Activated naive CD8-positive, alpha-beta T cell treated with anti-CD3 and anti-CD28 coated beads, Interleukin-2, amount 10 ng/mL, durations not matched to agents 7 days and 5 days (primary cell): ENCODE results near the gene RPL13. TPM values are rescaled to one million over a fixed set of nuclear protein-coding genes. Genes with fewer than 3 reads are reported as not detected.

ENCODE experiments used
- ATAC-seq: fragments of 150-1000 bp; cut with Tn5 transposase; one replicate; pipeline ENCODE4 v1.10.0; 2021; ENCODE audit warnings: low read depth, moderate library complexity
- POLR2A ChIA-PET: fragments of 350-600 bp; sonication (Branson Sonifier 250); formaldehyde crosslinking; loops from one replicate; lab custom pipeline; 2021; ENCODE audit warnings: antibody characterized with exemption; lab: Charles Lee
- DNase-seq: peaks from one replicate; pipeline ENCODE4 v3.0.0; 2021
- H3K27ac Mint-ChIP-seq: one replicate; pipeline ENCODE4 v1.8.0; 2022; ENCODE audit warnings: mild to moderate bottlenecking, mixed read lengths
- H3K27me3 Mint-ChIP-seq: one replicate; pipeline ENCODE4 v1.8.0; 2022; ENCODE audit warnings: mild to moderate bottlenecking, moderate library complexity, mixed read lengths
- H3K36me3 Mint-ChIP-seq: one replicate; pipeline ENCODE4 v1.8.0; 2021; ENCODE audit warnings: mild to moderate bottlenecking, mixed read lengths
- H3K4me1 Mint-ChIP-seq: one replicate; pipeline ENCODE4 v1.8.0; 2021; ENCODE audit warnings: mixed read lengths
- H3K4me3 Mint-ChIP-seq: one replicate; pipeline ENCODE4 v1.8.0; 2022; ENCODE audit warnings: mild to moderate bottlenecking, moderate library complexity, mixed read lengths
- H3K9me3 Mint-ChIP-seq: one replicate; pipeline ENCODE4 v1.8.0; 2021; ENCODE audit warnings: mixed read lengths
- total RNA-seq, 2 experiments: library from RNA; stranded (reverse); gene quantifications; one replicate each; pipeline ENCODE4 v1.2.3, GENCODE V29; 2021

RPL13 gene
- total RNA-seq, 2 experiments from 2014 or later: 2,631 to 2,711 TPM

DNA sequence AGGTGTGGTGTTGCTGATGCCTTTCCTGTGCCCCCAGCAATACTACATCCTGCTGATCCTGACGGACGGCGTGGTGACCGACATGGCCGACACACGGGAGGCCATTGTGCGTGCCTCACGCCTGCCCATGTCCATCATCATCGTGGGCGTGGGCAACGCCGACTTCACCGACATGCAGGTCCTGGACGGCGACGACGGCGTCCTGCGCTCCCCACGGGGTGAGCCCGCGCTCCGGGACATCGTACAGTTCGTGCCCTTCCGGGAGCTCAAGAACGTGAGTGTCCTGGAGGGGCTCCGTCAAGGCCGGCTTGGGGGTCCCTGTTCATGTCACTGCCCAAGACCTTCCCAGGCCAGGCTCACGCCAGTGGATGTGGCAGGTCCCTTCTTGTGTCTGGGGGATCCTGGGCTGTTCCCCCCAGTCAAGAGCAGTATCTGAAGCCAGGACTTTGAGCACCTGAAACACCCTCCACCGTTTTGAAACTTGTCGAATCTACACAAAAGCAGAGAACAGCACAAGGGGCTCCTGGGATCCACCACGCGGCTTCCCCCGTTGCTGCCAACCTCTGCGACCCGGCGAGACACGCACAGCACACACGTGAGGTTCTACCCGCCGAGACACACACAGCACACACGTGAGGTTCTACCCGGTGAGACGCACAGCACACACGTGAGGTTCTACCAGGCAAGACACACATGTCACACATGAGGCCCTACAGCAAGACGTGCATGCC lies 35.0 kb downstream of the RPL13 start:
- ATAC-seq (no peak), DNase-seq (no peak)
- peaks cover 8% of the 10 kb centered on the region for H3K4me1 Mint-ChIP-seq
- H3K27me3 Mint-ChIP-seq: no peaks in the 10 kb centered on the region
- H3K9me3 Mint-ChIP-seq: no peaks in the 10 kb centered on the region
- no peaks in the 10 kb centered on the region for H3K36me3 Mint-ChIP-seq
- POLR2A ChIA-PET: no interaction called here
- no peak overlapping the region for H3K27ac Mint-ChIP-seq
- no peak overlapping the region for H3K4me3 Mint-ChIP-seq

GRCh38 chr16:89596061-89596689 lies 35.7 kb downstream of the RPL13 start:
- Mint-ChIP-seq H3K27ac (no peak overlapping the region), H3K36me3 (no peaks in the 10 kb centered on the region), H3K27me3 (no peaks in the 10 kb centered on the region), H3K4me3 (no peak overlapping the region), H3K9me3 (no peaks in the 10 kb centered on the region), H3K4me1 (peaks cover 8% of the 10 kb centered on the region)
- DNase-seq (no peak), ATAC-seq (no peak)
- POLR2A ChIA-PET: no interaction called here

DNA sequence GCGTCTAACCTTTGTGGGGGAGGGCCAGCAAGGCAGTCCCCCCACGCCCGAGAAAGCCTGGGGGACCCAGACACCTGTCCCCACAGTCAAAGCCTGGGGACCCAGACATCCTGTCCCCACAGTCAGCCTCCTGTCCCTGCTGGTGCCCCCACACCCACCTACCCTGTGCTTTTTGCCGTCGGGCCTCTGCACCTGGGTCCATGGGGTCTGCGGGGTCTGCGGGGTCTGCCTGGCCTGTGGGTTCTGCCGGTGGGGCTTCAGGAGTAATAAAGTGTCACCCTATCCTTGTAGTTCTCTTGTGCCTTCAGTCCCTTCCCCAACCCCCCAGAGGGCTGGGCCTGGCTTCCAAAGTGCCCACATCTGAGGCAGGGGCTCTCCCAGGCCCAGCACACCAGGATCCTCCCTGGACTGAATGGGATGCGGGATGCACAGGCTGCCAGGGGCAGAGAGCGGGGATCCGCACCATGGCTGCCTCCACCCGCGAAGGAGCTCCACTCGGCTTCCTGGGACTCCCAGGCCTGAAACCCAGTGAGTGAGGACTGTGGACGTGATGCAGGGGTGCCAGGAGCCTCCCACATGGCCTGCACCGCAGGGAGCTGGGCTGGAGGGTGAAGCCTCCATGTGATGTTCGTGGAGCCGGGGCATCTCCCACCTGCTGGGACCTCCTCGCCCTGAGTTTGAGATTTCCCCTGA lies 36.6 kb downstream of the RPL13 start:
- DNase-seq: no peak
- no peak for ATAC-seq
- no peaks in the 10 kb centered on the region for H3K36me3 Mint-ChIP-seq
- POLR2A ChIA-PET: no interaction called here
- peaks cover 8% of the 10 kb centered on the region for H3K4me1 Mint-ChIP-seq
- H3K27ac Mint-ChIP-seq: no peak overlapping the region
- H3K9me3 Mint-ChIP-seq: no peaks in the 10 kb centered on the region
- H3K27me3 Mint-ChIP-seq: no peaks in the 10 kb centered on the region
- H3K4me3 Mint-ChIP-seq: no peak overlapping the region

- Mint-ChIP-seq H3K27me3 (no peaks in the 10 kb centered on the region), H3K4me3 (no peak overlapping the region), H3K4me1 (peaks cover 13% of the 10 kb centered on the region), H3K36me3 (no peaks in the 10 kb centered on the region), H3K9me3 (no peaks in the 10 kb centered on the region), H3K27ac (no peak overlapping the region)
- ATAC-seq: no peak
- POLR2A ChIA-PET: no interaction called here
- no peak for DNase-seq
Measured at GRCh38 chr16:89598199-89598598, 37.7 kb downstream of the RPL13 start.

DNA sequence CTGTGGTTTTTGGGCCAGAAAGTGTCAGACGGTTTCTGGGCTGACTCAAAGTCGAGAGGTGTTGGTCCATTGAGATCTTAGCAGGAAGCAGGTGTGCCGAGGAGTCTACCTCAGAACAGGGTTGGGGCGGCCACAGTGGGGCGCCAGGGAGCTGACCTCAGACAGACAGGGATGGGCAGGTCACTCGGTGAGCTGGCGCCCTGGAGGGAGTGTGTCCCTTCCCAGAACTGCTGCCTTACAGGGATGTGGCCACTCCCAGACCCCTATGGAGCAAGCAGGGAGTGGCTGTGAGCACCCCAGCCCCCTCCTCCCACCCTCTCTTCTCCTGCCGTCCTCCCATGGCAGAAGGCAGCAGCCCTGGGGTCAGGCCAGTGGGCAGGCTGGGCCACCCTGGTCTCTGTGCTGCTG lies 39.0 kb downstream of the RPL13 start:
- Mint-ChIP-seq H3K27ac (no peak overlapping the region), H3K27me3 (no peaks in the 10 kb centered on the region), H3K4me3 (no peak overlapping the region), H3K36me3 (no peaks in the 10 kb centered on the region), H3K4me1 (peaks cover 7% of the 10 kb centered on the region), H3K9me3 (no peaks in the 10 kb centered on the region)
- POLR2A ChIA-PET: no interaction called here
- no peak for DNase-seq
- ATAC-seq: peak; percentile 34

- Mint-ChIP-seq H3K4me1 (peaks cover 7% of the 10 kb centered on the region), H3K4me3 (no peak overlapping the region), H3K27me3 (no peaks in the 10 kb centered on the region), H3K9me3 (no peaks in the 10 kb centered on the region), H3K27ac (no peak overlapping the region), H3K36me3 (no peaks in the 10 kb centered on the region)
- POLR2A ChIA-PET: no interaction called here
- no peak for ATAC-seq
- DNase-seq: no peak
Measured at GRCh38 chr16:89599902-89600301, 39.4 kb downstream of the RPL13 start.

DNA sequence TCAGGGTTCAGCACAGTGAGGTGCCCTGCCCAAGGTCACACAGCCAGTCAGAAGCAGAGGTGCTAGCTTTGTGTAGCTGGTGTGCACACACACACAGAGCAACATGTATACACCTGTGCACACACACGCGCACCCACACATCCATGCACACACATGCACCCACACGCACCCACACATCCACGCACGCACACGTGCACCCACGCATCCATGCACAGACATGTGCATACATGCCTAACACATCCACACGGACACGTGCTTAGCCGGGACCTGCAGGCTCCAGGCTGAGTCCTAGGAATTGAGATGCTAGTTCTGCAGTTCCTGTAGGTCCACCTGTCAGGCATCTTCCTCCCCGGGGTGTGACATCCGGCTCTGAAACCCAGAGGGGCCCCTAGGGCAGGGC lies 39.9 kb downstream of the RPL13 start:
- Mint-ChIP-seq H3K4me3 (no peak overlapping the region), H3K4me1 (peaks cover 7% of the 10 kb centered on the region), H3K27ac (no peak overlapping the region), H3K9me3 (no peaks in the 10 kb centered on the region), H3K27me3 (no peaks in the 10 kb centered on the region), H3K36me3 (no peaks in the 10 kb centered on the region)
- ATAC-seq (no peak), DNase-seq (no peak)
- POLR2A ChIA-PET: no interaction called here

DNA sequence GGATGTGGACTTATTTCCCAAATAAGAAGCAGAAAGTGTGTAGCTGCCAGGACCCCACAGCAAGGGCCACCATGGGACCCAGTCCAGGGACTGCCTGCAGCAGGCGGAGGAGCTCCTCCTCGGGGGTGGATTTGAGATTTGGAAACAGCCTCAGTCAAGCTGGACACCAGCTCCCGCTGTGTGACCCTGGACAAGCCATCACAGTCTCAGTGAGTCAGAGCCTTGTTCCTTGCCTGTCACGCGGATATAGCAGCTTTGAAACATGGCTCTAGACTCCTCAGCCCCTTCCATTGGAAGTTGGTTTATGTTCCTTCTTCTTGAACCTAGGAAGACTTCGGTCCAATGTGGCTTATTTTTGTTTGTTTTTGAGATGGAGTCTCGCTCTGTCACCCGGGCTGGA lies 40.5 kb downstream of the RPL13 start:
- no peak for ATAC-seq
- POLR2A ChIA-PET: no interaction called here
- H3K36me3 Mint-ChIP-seq: no peaks in the 10 kb centered on the region
- peaks cover 6% of the 10 kb centered on the region for H3K4me1 Mint-ChIP-seq
- H3K27me3 Mint-ChIP-seq: no peaks in the 10 kb centered on the region
- no peak overlapping the region for H3K4me3 Mint-ChIP-seq
- H3K9me3 Mint-ChIP-seq: no peaks in the 10 kb centered on the region
- DNase-seq: no peak
- H3K27ac Mint-ChIP-seq: no peak overlapping the region

DNA sequence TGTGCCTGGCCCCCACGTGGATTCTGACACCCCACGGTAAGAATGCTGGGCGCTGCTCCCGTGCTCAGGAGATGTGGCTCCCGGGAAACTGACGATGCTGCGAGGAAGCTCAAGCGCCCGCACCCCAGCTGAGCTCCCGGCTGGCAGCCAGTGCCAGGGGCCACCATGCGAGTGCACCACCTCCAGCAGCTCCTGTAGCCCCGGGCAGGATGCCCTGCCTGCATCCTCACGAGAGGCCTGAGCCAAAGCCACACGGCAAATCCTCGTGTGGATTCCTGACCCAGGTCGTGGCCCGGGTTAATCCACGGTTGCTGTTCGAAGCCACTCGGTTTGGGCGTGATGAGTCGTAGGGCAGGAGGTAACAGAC lies 41.4 kb downstream of the RPL13 start:
- POLR2A ChIA-PET: no interaction called here
- H3K4me1 Mint-ChIP-seq: peaks cover 6% of the 10 kb centered on the region
- no peak overlapping the region for H3K27ac Mint-ChIP-seq
- ATAC-seq (no peak), DNase-seq (no peak)
- no peaks in the 10 kb centered on the region for H3K27me3 Mint-ChIP-seq
- H3K36me3 Mint-ChIP-seq: no peaks in the 10 kb centered on the region
- no peak overlapping the region for H3K4me3 Mint-ChIP-seq
- H3K9me3 Mint-ChIP-seq: no peaks in the 10 kb centered on the region

DNA sequence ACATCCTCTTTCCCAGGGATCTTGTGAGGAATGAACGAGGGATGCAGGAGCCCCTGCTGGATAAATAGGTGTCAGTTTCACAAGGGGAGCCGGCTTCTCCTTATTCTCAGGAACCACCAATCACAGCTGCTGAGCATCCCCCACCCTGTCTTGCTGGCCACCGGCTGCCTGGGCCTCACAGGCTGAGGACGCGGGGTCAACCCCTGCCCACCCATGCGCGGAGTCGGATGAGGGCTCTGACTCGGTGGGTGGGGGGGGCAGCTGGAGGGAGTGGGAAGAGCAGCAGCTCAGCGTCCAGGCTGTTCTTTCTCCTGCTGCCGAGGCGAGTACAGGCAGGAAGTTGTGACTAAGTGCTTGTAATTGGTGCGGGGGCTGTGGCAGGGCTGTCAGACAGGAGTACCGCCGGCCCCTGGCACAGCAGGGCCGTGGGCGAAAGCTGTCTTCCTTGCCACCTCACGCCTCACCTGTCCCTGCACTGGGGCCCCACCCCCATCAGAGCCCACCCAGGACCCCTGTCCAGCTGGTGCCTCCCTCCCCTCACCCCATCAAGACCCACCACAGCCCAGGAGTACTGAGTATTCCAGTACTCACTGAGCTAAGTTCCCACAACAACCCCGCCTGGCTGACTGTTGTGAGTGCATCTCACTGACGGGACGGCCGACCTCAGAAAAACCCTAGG lies 41.9 kb downstream of the RPL13 start:
- H3K36me3 Mint-ChIP-seq: no peaks in the 10 kb centered on the region
- peaks cover 6% of the 10 kb centered on the region for H3K4me1 Mint-ChIP-seq
- POLR2A ChIA-PET: no interaction called here
- ATAC-seq (peak; percentile 73), DNase-seq (no peak)
- H3K4me3 Mint-ChIP-seq: no peak overlapping the region
- H3K27me3 Mint-ChIP-seq: no peaks in the 10 kb centered on the region
- no peak overlapping the region for H3K27ac Mint-ChIP-seq
- H3K9me3 Mint-ChIP-seq: no peaks in the 10 kb centered on the region

- peaks cover 6% of the 10 kb centered on the region for H3K4me1 Mint-ChIP-seq
- no peaks in the 10 kb centered on the region for H3K27me3 Mint-ChIP-seq
- no peaks in the 10 kb centered on the region for H3K36me3 Mint-ChIP-seq
- no peak for ATAC-seq
- H3K27ac Mint-ChIP-seq: no peak overlapping the region
- no peak overlapping the region for H3K4me3 Mint-ChIP-seq
- no peak for DNase-seq
- POLR2A ChIA-PET: no interaction called here
- no peaks in the 10 kb centered on the region for H3K9me3 Mint-ChIP-seq
Measured at GRCh38 chr16:89602952-89603590, 42.6 kb downstream of the RPL13 start.

DNA sequence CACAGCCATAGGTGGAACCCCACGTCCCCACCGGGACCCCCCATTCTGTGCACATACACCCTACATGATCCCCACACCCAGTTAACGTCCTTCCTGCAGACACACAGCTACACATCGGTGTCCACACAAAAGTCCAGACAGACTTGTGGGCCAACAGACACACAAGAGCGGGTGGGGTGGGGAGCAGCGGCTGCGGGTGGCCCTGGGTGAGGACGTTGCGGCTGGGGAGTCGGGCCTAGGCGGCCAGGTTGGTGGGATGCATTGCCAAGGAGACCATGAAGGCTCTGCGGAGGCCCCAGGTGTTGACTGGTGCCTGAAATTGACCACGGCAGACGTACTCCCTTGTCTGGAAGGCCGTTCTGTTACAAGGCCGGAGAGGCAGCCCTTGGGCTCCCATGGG lies 44.3 kb downstream of the RPL13 start:
- H3K27ac Mint-ChIP-seq: no peak overlapping the region
- no peak for DNase-seq
- POLR2A ChIA-PET: no interaction called here
- no peak overlapping the region for H3K4me3 Mint-ChIP-seq
- no peaks in the 10 kb centered on the region for H3K9me3 Mint-ChIP-seq
- no peaks in the 10 kb centered on the region for H3K27me3 Mint-ChIP-seq
- H3K36me3 Mint-ChIP-seq: no peaks in the 10 kb centered on the region
- ATAC-seq: no peak
- peaks cover 6% of the 10 kb centered on the region for H3K4me1 Mint-ChIP-seq

DNA sequence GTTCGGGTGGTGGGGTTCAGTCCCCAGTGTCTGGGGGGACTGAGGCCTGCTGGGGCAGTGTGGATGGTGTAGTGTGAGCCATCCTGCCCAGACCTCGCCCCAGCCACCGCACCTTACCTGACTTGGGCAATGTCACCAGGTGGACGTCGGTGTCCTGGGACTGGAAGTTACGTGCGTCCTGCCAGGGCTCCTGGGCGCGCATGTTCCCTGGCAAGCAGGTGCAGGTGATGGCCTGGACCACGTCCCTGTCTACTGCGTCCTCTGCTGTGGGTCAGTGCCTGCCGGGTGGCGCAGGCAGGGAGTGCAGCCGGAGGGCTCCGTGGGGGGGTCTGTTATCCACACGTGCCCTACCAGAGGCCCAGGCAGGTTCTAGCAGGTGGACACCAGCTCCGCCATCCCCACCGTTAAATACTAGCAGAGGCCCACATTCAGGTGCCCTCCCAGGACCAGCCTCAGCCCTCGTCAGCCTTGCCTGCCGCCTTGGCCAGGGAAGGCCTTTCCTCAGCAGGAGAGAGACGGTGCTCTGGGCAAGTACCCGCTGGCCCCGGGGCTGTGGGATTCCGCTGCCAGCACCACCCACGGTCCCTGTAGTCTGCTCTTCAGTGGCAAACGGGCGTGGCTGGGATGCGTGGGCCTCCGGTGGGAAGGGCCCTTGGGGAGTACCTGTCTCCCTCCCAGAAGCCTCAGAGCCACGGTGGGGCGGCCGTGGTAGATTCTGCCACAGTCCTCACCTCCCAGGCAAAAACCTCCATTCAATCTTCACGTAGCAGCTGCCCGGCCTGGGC lies 44.9 kb downstream of the RPL13 start:
- Mint-ChIP-seq H3K9me3 (no peaks in the 10 kb centered on the region), H3K4me1 (peaks cover 6% of the 10 kb centered on the region), H3K27me3 (no peaks in the 10 kb centered on the region), H3K27ac (no peak overlapping the region), H3K36me3 (no peaks in the 10 kb centered on the region), H3K4me3 (no peak overlapping the region)
- ATAC-seq: no peak
- POLR2A ChIA-PET: no interaction called here
- DNase-seq: no peak
